Amniotic epithelial cell (primary cell): ENCODE results near the gene SFXN5.
A peak's percentile ranks its signal among the peaks of the same experiment; 100 is the strongest.

Experiments used
- DNase-seq: peaks from one replicate; pipeline ENCODE4 v3.0.0-alpha.2; 2010; ENCODE audit warnings: low read depth

SFXN5 gene

DNA sequence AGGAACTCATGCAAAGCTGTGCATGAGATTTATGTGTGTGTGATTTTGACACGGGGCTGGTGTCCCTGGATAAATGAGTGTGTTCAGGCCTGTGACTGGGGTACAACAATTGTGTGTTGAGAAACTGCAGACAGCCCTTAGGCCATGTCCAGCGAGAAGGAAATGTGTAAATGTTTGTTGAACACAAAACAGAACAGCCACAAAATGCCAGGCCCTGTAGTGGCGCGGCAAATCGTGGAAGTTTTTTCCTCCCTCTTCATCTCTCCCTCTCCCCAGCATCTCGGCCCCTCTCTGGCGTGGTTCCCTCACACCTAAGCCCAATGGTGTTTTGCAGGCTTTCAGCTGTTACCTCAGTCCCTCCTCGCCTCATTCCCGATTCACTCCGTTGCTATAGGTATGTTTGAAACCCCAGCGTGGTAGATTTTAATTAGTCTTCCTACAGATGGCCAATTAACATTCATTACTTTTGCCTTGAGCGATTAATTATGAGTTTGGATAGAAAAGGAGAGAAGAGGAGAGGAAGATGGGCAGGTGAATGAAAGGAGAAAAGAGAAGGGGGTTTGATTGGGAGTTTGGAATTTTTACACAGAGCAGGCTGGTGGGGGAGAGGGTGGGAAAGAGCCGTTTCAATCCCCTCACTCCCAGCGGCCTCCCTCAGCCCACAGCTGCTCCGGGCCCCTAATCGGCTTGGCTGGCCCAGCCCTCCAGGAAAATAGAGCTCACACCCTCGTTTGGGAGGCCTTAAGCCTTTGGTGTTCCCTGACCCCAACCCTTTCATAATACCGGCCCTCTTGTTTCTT, 173.5 kb downstream of the SFXN5 start:
- no peak for DNase-seq

DNA sequence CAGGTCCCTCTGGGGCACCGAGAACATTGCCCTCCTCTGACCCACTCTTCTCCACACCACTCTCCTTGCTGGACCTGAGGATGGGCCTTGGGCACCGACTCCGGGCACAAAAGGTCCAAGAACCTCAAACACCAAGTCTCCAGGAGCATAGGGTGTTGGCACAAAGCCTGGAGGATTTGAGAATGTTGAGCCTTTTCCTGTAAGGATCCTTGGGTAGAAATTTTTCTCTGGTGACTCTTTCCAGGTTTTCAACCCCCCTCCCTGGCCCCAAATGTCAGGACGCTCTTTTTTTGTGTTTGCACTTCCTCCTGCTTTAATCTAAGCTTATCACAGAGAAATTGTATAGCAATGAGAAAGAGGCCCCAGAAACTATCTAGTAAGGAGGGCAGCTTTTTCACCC, 175.1 kb downstream of the SFXN5 start:
- no peak for DNase-seq

DNA sequence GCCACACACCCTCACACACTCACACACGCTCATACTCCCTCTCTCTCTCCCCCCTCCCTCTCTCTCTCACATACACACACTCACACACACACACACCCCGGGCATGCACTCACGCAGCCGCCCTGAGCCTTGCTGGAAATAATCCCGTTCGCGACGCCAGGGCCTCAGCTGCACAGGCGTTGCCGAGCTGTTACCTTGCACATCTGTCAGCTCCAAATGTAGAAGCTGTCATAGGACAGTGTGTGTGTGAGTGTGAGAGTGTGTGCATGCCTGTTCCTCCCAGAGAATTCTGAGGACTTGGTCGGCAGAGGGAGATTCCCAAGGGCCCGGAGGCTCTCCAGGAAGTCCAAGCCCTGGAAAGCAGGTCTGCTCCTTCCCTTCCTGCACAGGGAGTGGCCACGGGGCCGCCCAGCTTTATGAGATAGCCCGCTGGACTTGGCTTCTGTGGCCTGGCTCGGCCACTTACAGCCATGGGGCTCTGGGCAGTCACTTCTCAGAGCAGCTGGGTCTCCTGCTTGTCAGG, 175.7 kb downstream of the SFXN5 start:
- DNase-seq = peak; percentile 47

DNA sequence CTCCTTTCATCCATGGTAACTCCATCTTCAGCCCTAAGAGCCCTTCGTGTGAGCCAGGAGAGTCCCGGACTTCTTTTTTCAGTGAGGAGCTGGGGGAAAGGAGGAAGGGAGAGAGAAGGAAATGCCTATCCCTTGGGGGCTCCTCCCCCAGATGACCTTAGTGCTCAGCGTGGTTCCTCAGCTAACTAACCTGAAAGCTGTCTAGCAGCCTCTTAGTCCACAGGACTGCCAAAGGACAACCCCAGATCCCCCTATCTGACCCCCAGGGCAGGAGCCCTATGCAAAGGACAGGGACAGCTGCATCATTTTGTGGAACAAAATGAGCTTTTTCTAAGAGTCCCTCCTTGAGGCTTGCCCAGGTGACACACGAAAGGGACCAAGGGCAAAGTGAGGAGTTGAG, 176.4 kb downstream of the SFXN5 start:
- DNase-seq = no peak

DNA sequence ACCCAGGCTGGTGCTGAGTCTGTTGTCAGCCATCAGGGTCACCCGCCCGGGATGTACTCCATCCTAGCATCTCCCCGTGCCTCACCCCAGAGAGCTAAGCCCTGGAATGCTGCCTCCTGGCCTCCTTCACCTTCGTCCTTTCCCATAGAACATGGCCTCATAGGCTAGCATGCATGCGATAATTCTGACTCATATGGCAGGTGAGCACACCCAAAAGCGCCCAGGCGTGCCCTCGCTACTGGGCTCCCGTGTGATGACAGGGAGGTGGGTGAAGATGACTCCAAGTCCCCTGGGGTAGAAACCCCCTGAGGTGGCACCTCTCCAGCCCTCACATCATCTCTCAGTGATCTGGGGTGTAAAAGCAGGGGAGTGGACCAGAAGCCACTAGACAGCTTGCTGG, 177.0 kb downstream of the SFXN5 start:
- no peak for DNase-seq

DNA sequence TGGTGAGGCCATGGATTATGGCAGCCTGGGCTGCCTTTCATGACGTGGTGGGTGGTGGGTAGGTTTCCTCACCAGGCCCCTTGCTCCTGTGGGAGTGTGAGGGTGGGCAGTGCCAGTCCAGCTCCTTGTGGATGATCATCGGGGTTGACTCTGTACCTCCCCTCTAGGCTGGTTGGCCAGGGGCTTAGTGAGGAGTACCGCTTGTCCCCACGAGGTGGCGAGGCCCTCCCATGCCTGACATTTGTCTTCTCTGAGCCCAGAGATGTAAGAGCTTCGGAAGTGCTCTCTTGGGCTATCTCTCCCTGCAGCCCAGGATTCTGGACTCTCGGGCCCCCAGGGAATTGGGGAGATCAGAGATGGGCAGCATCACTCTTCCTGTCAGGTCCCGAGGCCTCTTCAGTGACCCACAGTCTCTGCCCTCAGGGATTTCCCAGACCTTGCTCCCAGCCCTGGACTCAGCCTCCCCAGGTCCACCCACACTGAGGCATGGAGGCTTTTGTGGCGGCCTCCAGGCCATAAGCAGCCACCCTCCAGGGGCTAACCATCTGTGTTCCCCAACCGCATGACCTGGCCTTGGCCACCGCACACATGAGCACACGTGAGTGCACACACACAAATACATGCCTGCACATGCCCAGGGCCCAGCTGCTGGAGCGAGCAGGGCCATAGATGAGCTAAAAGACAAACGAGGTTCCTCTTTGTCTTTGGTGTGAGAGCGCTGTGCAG, 177.8 kb downstream of the SFXN5 start:
- peak; percentile 47 for DNase-seq

DNA sequence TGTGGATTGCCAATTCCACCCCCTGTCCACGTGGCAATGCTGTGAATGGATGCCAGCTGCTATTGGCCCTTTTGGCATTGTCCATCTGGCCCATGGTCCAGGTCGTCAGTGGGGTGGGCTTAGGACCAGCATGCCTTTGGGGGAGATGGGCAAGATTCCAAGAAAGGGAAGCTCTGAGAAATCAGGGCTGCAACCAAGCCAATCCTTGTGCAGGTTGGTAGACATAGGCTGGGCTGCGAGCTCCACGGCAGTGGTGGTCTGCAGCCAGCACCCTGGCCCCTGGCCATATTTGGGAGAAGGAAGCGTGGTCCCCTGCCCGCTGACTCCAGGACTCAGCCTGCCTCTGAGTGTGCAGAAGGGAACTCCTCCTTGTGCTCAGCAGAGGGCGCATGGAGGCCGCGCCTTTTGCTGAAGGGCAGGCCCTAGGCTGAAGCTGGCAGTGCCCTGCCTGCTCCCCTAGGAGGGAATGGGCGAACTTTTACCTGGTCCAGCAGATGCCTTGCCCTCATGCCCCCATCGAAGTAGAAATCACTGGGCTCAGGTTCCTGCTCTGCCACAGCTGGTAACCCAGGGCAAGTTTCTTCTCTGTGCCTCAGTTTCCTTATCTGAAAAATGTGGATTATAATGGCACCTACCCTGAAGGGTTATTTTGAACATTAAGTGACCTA, 178.9 kb downstream of the SFXN5 start:
- peak; percentile 63 for DNase-seq
